Lower leg skin (tissue), 3 donors: ENCODE measurements around the gene MAGEC1.

Source experiments
- POLR2A ChIP-seq, 2 donors: fragments of 450-650 bp; IDR thresholded peaks; one replicate each; pipeline ENCODE4 v1.6.1; 2016 to 2017; ENCODE audit warnings: antibody characterized with exemption in 2 of 2, mild to moderate bottlenecking in 1 of 2, moderate library complexity in 1 of 2
- TF ChIP-seq, protein P1 (sequence below), 3 donors: fragments of 450-650 bp; IDR thresholded peaks; one replicate each; pipeline ENCODE4 v1.5.1; 2016; ENCODE audit warnings: antibody characterized with exemption in 3 of 3, mild to moderate bottlenecking in 3 of 3, moderate library complexity in 2 of 3

GRCh38 chrX:141903400-141904155 is at the start of gene MAGEC1:
- TF ChIP-seq, protein P1, sequence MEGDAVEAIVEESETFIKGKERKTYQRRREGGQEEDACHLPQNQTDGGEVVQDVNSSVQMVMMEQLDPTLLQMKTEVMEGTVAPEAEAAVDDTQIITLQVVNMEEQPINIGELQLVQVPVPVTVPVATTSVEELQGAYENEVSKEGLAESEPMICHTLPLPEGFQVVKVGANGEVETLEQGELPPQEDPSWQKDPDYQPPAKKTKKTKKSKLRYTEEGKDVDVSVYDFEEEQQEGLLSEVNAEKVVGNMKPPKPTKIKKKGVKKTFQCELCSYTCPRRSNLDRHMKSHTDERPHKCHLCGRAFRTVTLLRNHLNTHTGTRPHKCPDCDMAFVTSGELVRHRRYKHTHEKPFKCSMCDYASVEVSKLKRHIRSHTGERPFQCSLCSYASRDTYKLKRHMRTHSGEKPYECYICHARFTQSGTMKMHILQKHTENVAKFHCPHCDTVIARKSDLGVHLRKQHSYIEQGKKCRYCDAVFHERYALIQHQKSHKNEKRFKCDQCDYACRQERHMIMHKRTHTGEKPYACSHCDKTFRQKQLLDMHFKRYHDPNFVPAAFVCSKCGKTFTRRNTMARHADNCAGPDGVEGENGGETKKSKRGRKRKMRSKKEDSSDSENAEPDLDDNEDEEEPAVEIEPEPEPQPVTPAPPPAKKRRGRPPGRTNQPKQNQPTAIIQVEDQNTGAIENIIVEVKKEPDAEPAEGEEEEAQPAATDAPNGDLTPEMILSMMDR (IDR thresholded peaks at IDR 0.05), result no peak
- TF ChIP-seq POLR2A (IDR thresholded peaks at IDR 0.05), result no peak
